Measurements from ENCODE around the gene B9D2. TPM values are rescaled to one million over a fixed set of nuclear protein-coding genes. Genes with fewer than 3 reads are reported as not detected.

Gene B9D2
- total RNA-seq, 1 experiment from 2014 or later: 7.3 TPM

DNA sequence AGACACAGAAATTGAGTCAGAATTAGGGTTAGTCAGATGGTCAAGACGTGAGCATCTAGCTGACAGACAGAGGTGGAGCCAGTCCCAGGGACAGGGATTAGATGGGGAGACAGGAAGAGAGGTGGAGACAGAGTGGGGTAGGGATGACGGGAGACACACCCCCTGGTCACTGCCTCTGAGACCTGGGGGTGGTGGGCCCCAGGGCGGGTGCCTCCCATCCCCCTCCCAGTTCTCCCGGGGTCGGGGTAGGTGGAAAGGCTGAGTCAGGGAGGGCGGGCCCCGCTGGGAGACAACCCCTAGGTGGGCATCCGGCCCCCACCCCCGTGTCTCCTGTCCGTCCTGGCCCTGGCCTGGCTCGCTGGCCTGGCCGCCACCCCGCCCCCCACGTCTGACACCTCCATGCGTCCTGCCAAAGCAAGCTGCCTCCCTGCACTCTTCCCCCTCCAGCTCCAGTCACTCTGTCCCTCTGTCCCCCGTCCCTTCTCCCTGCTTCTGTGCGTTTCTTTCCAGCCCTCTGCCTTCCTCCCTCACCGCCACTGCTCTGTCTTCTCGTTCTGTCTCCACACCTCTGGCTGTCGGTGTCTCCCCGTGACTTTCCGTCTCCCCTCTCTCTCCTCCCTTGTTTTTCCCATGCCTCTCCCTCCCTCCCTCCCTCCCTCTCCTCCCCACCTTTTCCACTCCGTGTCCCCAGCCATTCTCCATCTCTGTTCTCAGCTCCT is 38.9 kb downstream of the B9D2 start:
- no TSS peak for BruUV-seq (replicated peaks)
- H3K27ac ChIP-seq (ENCODE audit: low read depth, low read length): no peak overlapping the region

DNA sequence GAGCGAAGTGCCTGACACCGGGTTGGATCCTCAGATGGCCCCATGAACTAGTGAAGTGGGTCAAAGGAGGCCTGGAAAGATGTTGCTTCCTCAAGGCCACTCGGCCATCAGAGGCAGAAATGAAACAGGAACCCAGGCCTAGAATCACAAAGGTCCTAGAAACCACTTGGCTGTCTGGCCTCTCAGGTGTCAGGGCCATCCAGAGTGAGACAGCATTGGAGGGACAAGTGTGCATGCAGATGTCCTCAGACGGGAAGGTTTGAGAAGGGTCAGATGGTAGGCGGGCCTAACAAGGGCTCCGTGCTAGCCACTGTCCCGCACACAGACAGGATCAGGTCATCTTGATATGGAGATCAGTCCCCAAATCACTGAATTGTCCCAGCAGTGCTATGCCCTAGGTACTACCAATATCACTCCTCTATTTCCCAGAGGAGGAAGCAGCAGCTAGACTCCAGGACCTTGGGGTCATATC is 39.7 kb downstream of the B9D2 start:
- ATAC-seq: no peak
- H3K4me1 ChIP-seq (ENCODE audit: control insufficient read depth in 1 of 2, insufficient read depth in 2 of 2, low read length in 2 of 2): peaks cover 8 to 39% of the 10 kb centered on the region in 2 experiments; a peak in 3 of 4 replicates
- CTCF ChIA-PET: no interaction called here
- TF ChIP-seq, protein P1, sequence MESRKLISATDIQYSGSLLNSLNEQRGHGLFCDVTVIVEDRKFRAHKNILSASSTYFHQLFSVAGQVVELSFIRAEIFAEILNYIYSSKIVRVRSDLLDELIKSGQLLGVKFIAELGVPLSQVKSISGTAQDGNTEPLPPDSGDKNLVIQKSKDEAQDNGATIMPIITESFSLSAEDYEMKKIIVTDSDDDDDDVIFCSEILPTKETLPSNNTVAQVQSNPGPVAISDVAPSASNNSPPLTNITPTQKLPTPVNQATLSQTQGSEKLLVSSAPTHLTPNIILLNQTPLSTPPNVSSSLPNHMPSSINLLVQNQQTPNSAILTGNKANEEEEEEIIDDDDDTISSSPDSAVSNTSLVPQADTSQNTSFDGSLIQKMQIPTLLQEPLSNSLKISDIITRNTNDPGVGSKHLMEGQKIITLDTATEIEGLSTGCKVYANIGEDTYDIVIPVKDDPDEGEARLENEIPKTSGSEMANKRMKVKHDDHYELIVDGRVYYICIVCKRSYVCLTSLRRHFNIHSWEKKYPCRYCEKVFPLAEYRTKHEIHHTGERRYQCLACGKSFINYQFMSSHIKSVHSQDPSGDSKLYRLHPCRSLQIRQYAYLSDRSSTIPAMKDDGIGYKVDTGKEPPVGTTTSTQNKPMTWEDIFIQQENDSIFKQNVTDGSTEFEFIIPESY (IDR thresholded peaks at IDR 0.05; ENCODE audit: extremely low read depth, insufficient replicate concordance, low read length): no peak
- TF ChIP-seq CBX3 (IDR thresholded peaks at IDR 0.05; ENCODE audit: low read depth) (no peak), TCF7L2 (IDR thresholded peaks at IDR 0.05; ENCODE audit: borderline replicate concordance, extremely low read depth, insufficient read depth, insufficient read length) (no peak), POLR2AphosphoS5 (IDR thresholded peaks at IDR 0.05; ENCODE audit: low read depth, low read length) (no peak), ELF1 (IDR thresholded peaks at IDR 0.05; ENCODE audit: borderline replicate concordance, low read depth) (no peak), CEBPB (IDR thresholded peaks at IDR 0.05; ENCODE audit: low read depth) (no peak), SP1 (IDR thresholded peaks at IDR 0.05; ENCODE audit: low read depth) (no peak), EZH2phosphoT487 (IDR thresholded peaks at IDR 0.05; ENCODE audit: borderline replicate concordance) (no peak), JUND (IDR thresholded peaks at IDR 0.05) (no peak), EZH2 (IDR thresholded peaks at IDR 0.05) (no peak), POLR2A (IDR thresholded peaks at IDR 0.05; ENCODE audit: borderline replicate concordance, extremely low read depth, insufficient read depth, insufficient read length) (no peak), ZNF274 (IDR thresholded peaks at IDR 0.05; ENCODE audit: low read depth, low read length) (no peak), FOSL1 (IDR thresholded peaks at IDR 0.05; ENCODE audit: low read depth) (no peak), SRF (IDR thresholded peaks at IDR 0.05; ENCODE audit: low read depth) (no peak)
- TF ChIP-seq, protein P2, sequence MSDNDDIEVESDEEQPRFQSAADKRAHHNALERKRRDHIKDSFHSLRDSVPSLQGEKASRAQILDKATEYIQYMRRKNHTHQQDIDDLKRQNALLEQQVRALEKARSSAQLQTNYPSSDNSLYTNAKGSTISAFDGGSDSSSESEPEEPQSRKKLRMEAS (IDR thresholded peaks at IDR 0.05): no peak
- TF ChIP-seq, protein P3, sequence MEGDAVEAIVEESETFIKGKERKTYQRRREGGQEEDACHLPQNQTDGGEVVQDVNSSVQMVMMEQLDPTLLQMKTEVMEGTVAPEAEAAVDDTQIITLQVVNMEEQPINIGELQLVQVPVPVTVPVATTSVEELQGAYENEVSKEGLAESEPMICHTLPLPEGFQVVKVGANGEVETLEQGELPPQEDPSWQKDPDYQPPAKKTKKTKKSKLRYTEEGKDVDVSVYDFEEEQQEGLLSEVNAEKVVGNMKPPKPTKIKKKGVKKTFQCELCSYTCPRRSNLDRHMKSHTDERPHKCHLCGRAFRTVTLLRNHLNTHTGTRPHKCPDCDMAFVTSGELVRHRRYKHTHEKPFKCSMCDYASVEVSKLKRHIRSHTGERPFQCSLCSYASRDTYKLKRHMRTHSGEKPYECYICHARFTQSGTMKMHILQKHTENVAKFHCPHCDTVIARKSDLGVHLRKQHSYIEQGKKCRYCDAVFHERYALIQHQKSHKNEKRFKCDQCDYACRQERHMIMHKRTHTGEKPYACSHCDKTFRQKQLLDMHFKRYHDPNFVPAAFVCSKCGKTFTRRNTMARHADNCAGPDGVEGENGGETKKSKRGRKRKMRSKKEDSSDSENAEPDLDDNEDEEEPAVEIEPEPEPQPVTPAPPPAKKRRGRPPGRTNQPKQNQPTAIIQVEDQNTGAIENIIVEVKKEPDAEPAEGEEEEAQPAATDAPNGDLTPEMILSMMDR (IDR thresholded peaks at IDR 0.05 in 2 of 3, conservative IDR thresholded peaks at IDR 0.05 in 1 of 3; ENCODE audit: borderline replicate concordance in 1 of 3, insufficient read depth in 1 of 3, low read depth in 2 of 3, low read length in 2 of 3): no peak

More for the DNA sequence above, 38.9 kb downstream of the B9D2 start:
- ATAC-seq (no peak), DNase-seq (ENCODE audit: low read depth, low spot score) (no peak)
- H3K4me1 ChIP-seq (ENCODE audit: control insufficient read depth in 1 of 2, insufficient read depth in 2 of 2, low read length in 2 of 2): peaks cover 8 to 39% of the 10 kb centered on the region in 2 experiments; a peak in 3 of 4 replicates
- no peak overlapping the region for H3K4me3 ChIP-seq (replicated peaks in 1 of 2; ENCODE audit: low read depth in 1 of 2, low read length in 2 of 2)
- ChIA-PET CTCF (no interaction called here), RAD21 (ENCODE audit: low non-redundant PET in 1 of 2, low total read pairs in 2 of 2, uncharacterized antibody in 2 of 2, unreplicated experiment in 2 of 2) (no interaction called here), POLR2A (no interaction called here)
- no peaks in the 10 kb centered on the region for H4K20me1 ChIP-seq (ENCODE audit: insufficient read depth)
- no peaks in the 10 kb centered on the region for H3K9me2 ChIP-seq (ENCODE audit: insufficient read depth)
- H3K4me2 ChIP-seq (ENCODE audit: low read length): no peak overlapping the region
- H3K79me2 ChIP-seq (ENCODE audit: insufficient read depth, low read length): no peaks in the 10 kb centered on the region
- no peak overlapping the region for H3K9ac ChIP-seq (ENCODE audit: low read length)
- H2AFZ ChIP-seq (ENCODE audit: low read depth, low read length, poor library complexity, severe bottlenecking): no peak overlapping the region
- H3K27me3 ChIP-seq (ENCODE audit: insufficient read depth, low read length): no peaks in the 10 kb centered on the region
- peaks cover 9 to 13% of the 10 kb centered on the region in 2 experiments; a peak in 2 of 4 replicates for H3K36me3 ChIP-seq (ENCODE audit: control insufficient read depth in 1 of 2, insufficient read depth in 2 of 2, low read length in 2 of 2)
- intact Hi-C loops (cut with micrococcal nuclease): loop anchor here (5.0 kb wide), 1 partner anchor 247 kb away; no protein-coding TSS in a partner anchor
- H3K9me3 ChIP-seq (ENCODE audit: control insufficient read depth in 1 of 2, insufficient read depth in 1 of 2, low read depth in 1 of 2, low read length in 2 of 2): no peaks in the 10 kb centered on the region
- no peak for TF ChIP-seq ZNF274 (IDR thresholded peaks at IDR 0.05; ENCODE audit: low read depth, low read length)
- peak; percentile 34; the same call in 1 of the 2 replicates for TF ChIP-seq POLR2AphosphoS5 (IDR thresholded peaks at IDR 0.05; ENCODE audit: low read depth, low read length)

More for the DNA sequence above, 39.7 kb downstream of the B9D2 start:
- no peak overlapping the region for H3K4me3 ChIP-seq (replicated peaks in 1 of 2; ENCODE audit: low read depth in 1 of 2, low read length in 2 of 2)
- H3K27ac ChIP-seq (ENCODE audit: low read depth, low read length): no peak overlapping the region
- TSS peak; percentile 36 for BruUV-seq (replicated peaks)
- RAD21 ChIA-PET (ENCODE audit: low non-redundant PET in 1 of 2, low total read pairs in 2 of 2, uncharacterized antibody in 2 of 2, unreplicated experiment in 2 of 2): no interaction called here
- H2AFZ ChIP-seq (ENCODE audit: low read depth, low read length, poor library complexity, severe bottlenecking): no peak overlapping the region
- H3K9ac ChIP-seq (ENCODE audit: low read length): no peak overlapping the region
- H4K20me1 ChIP-seq (ENCODE audit: insufficient read depth): no peaks in the 10 kb centered on the region
- intact Hi-C loops (cut with micrococcal nuclease): loop anchor here (5.0 kb wide), 1 partner anchor 248 kb away; no protein-coding TSS in a partner anchor
- no peaks in the 10 kb centered on the region for H3K79me2 ChIP-seq (ENCODE audit: insufficient read depth, low read length)
- H3K27me3 ChIP-seq (ENCODE audit: insufficient read depth, low read length): no peaks in the 10 kb centered on the region
- H3K9me2 ChIP-seq (ENCODE audit: insufficient read depth): no peaks in the 10 kb centered on the region
- H3K9me3 ChIP-seq (ENCODE audit: control insufficient read depth in 1 of 2, insufficient read depth in 1 of 2, low read depth in 1 of 2, low read length in 2 of 2): no peaks in the 10 kb centered on the region
- H3K36me3 ChIP-seq (ENCODE audit: control insufficient read depth in 1 of 2, insufficient read depth in 2 of 2, low read length in 2 of 2): peaks cover 9 to 15% of the 10 kb centered on the region in 2 experiments; a peak in 2 of 4 replicates
- POLR2A ChIA-PET: no interaction called here
- no peak for DNase-seq (ENCODE audit: low read depth, low spot score)
- H3K4me2 ChIP-seq (ENCODE audit: low read length): no peak overlapping the region
